Adipose tissue (tissue), 3 donors: ENCODE measurements around the gene FCHO1. TPM values are rescaled to one million over a fixed set of nuclear protein-coding genes. Genes with fewer than 3 reads are reported as not detected.

ENCODE experiments used
- H3K27ac ChIP-seq: one replicate; pipeline ENCODE4 v1.5.1; 2013; ENCODE audit warnings: low read depth, low read length
- WGBS, 3 donors: extraction: QIAGEN DNeasy Blood & Tissue Kit; methylation state at CpG; one replicate each; pipeline ENCODE4 v1.1.7; 2013; 5-methylcytosine and 5-hydroxymethylcytosine counted together
- polyA plus RNA-seq, 3 donors: library from polyadenylated mRNA; stranded (reverse); fragments of 200-250 nt; gene quantifications; one replicate each; pipeline ENCODE4 v1.2.3, GENCODE V29; 2013
- donor health status: healthy with polysubstance abuse.
- donor health status: Bipolar disorder and iron deficiency.
- donor health status: healthy.

FCHO1 gene
- polyA plus RNA-seq, 3 donors = 0.76 to 2.2 (median 1.8) TPM

GRCh38 chr19:17837972-17838371 lies 86.7 kb downstream of the FCHO1 start:
- H3K27ac ChIP-seq = no peak overlapping the region
- 81 to 97% (median 95%) methylated on average over 7 of the region's 7 CpGs for WGBS, 3 donors

Other genes starting within 250 kb of the FCHO1 start
- 100 to 1,000 TPM in 1 of 3 donors, 10 to 100 TPM in 2; 67.1 to 126 (median 86.4) TPM for gene PGLS, start 239.8 kb upstream of the FCHO1 start, polyA plus RNA-seq
- 10 to 100 TPM; 21.5 to 68.3 (median 50.4) TPM for gene COLGALT1, start 195.8 kb upstream of the FCHO1 start, polyA plus RNA-seq
- gene UNC13A, start 63.1 kb upstream of the FCHO1 start, polyA plus RNA-seq = 1 to 10 TPM in 1 of 3 donors, under 1 TPM in 2; 0.11 to 1.0 (median 0.15) TPM
- 10 to 100 TPM; 11.0 to 27.8 (median 13.9) TPM for gene MAP1S, start 32.0 kb upstream of the FCHO1 start, polyA plus RNA-seq
- 1 to 10 TPM in 1 of 3 donors, under 1 TPM in 2; 0.55 to 3.1 (median 0.67) TPM for gene B3GNT3, start 43.7 kb downstream of the FCHO1 start, polyA plus RNA-seq
- gene INSL3, start 70.0 kb downstream of the FCHO1 start, polyA plus RNA-seq = under 1 TPM in 2 of 3 donors, not detected in 1; 0.33 to 0.45 TPM
- gene JAK3, start 96.5 kb downstream of the FCHO1 start, polyA plus RNA-seq = 10 to 100 TPM in 1 of 3 donors, 1 to 10 TPM in 2; 1.9 to 11.1 (median 9.7) TPM
- 1,000 to 10,000 TPM; 2,749 to 3,693 (median 2,955) TPM for gene RPL18A, start 108.4 kb downstream of the FCHO1 start, polyA plus RNA-seq
- 1 to 10 TPM in 1 of 3 donors, under 1 TPM in 1, not detected in 1; 0.06 to 2.6 TPM for gene SLC5A5, start 120.5 kb downstream of the FCHO1 start, polyA plus RNA-seq
- gene CCDC124, start 181.5 kb downstream of the FCHO1 start, polyA plus RNA-seq = 100 to 1,000 TPM in 2 of 3 donors, 10 to 100 TPM in 1; 77.4 to 149 (median 111) TPM
- gene KCNN1, start 215.6 kb downstream of the FCHO1 start, polyA plus RNA-seq = under 1 TPM in 2 of 3 donors, not detected in 1; 0.06 to 0.34 TPM